HepG2 (cell line): ENCODE results near the gene RTBDN.
"Not testable (repeated sequence)": the region's sequence is repeated elsewhere in the genome, so short reads cannot be mapped to it uniquely, and the experiment has no call there.

ENCODE experiments used
- BRCA1 ChIP-seq: sonication (generic); formaldehyde crosslinking; IDR thresholded peaks from 2 replicates; pipeline ENCODE4 v1.4.0; 2020; ENCODE audit warnings: missing genetic modification reagents
- HDAC1 ChIP-seq: sonication (generic); formaldehyde crosslinking; IDR thresholded peaks from 2 replicates; pipeline ENCODE4 v1.5.1; 2020; ENCODE audit warnings: mild to moderate bottlenecking, missing genetic modification reagents
- MEF2D ChIP-seq: sonication (generic); formaldehyde crosslinking; IDR thresholded peaks from 2 replicates; pipeline ENCODE4 v1.5.1; 2020; ENCODE audit warnings: mild to moderate bottlenecking, missing genetic modification reagents
- MYNN ChIP-seq: sonication (generic); formaldehyde crosslinking; IDR thresholded peaks from 2 replicates; pipeline ENCODE4 v1.4.0; 2020; ENCODE audit warnings: mild to moderate bottlenecking, low read depth, missing genetic modification reagents
- RAD51 ChIP-seq: fragments of 450-650 bp; IDR thresholded peaks from 2 replicates; pipeline ENCODE4 v1.6.1; 2016; ENCODE audit warnings: borderline replicate concordance
- ZNF121 ChIP-seq: sonication (generic); formaldehyde crosslinking; IDR thresholded peaks from 2 replicates; pipeline ENCODE4 v1.5.0; 2020; ENCODE audit warnings: mild to moderate bottlenecking, missing genetic modification reagents
- ZNF329 ChIP-seq: sonication (generic); formaldehyde crosslinking; IDR thresholded peaks from 2 replicates; pipeline ENCODE4 v1.9.0; 2021; ENCODE audit warnings: low read depth, mild to moderate bottlenecking, missing genetic modification reagents
- TF ChIP-seq, protein P1 (sequence below): sonication (generic); formaldehyde crosslinking; IDR thresholded peaks from 2 replicates; pipeline ENCODE4 v1.5.0; 2020; ENCODE audit warnings: mild to moderate bottlenecking, missing genetic modification reagents, moderate library complexity
- TF ChIP-seq, protein P2 (sequence below), 2 experiments: sonication (generic) in 1 of 2; formaldehyde crosslinking in 1 of 2; IDR thresholded peaks; 2 replicates each; pipeline versions ENCODE4 v1.4.0 to v1.6.1; 2016 to 2020; ENCODE audit warnings: borderline replicate concordance in 1 of 2, low read depth in 1 of 2, mild to moderate bottlenecking in 1 of 2, missing genetic modification reagents in 1 of 2
- TF ChIP-seq, protein P3 (sequence below), 2 experiments: IDR thresholded peaks; 2 replicates each; pipeline ENCODE4 v1.6.1; 2011 to 2012; ENCODE audit warnings: low read length in 2 of 2, borderline replicate concordance in 1 of 2, low read depth in 1 of 2, mild to moderate bottlenecking in 1 of 2, moderate library complexity in 1 of 2
- TF ChIP-seq, protein P4 (sequence below): sonication (generic); formaldehyde crosslinking; conservative IDR thresholded peaks from 2 replicates; pipeline ENCODE4 v1.4.0; 2020; ENCODE audit warnings: missing genetic modification reagents
- TF ChIP-seq, protein P5 (sequence below): sonication (generic); formaldehyde crosslinking; IDR thresholded peaks from 2 replicates; pipeline ENCODE4 v1.4.0; 2020; ENCODE audit warnings: mild to moderate bottlenecking, low read depth, missing genetic modification reagents
- TF ChIP-seq, protein P6 (sequence below): sonication (generic); formaldehyde crosslinking; IDR thresholded peaks from 2 replicates; pipeline ENCODE4 v1.5.0; 2020; ENCODE audit warnings: missing genetic modification reagents, mild to moderate bottlenecking, borderline replicate concordance

DNA sequence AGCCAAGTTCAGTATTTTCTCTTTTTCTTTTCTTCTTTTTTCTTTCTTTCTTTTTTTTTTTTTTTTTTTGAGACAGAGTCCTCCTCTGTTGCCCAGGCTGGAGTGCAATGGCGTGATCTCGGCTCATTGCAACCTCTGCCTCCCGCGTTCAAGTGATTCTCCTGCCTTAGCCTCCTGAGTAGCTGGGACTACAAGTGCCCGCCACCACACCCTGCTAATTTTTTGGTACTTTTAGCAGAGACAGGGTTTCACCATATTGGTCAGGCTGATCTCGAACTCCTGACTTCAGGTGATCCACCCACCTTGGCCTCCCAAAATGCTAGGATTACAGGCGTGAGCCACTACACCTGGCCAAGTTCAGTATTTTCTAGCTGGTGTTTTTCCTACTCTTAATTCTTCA lies 36.8 kb downstream of the RTBDN start:
- TF ChIP-seq MYNN; ZNF329 (CRISPR knock-in tag); MEF2D (CRISPR knock-in tag); ZNF121 (CRISPR knock-in tag); HDAC1 (CRISPR knock-in tag); BRCA1 (CRISPR knock-in tag); RAD51: not testable (repeated sequence)
- TF ChIP-seq, protein P1, sequence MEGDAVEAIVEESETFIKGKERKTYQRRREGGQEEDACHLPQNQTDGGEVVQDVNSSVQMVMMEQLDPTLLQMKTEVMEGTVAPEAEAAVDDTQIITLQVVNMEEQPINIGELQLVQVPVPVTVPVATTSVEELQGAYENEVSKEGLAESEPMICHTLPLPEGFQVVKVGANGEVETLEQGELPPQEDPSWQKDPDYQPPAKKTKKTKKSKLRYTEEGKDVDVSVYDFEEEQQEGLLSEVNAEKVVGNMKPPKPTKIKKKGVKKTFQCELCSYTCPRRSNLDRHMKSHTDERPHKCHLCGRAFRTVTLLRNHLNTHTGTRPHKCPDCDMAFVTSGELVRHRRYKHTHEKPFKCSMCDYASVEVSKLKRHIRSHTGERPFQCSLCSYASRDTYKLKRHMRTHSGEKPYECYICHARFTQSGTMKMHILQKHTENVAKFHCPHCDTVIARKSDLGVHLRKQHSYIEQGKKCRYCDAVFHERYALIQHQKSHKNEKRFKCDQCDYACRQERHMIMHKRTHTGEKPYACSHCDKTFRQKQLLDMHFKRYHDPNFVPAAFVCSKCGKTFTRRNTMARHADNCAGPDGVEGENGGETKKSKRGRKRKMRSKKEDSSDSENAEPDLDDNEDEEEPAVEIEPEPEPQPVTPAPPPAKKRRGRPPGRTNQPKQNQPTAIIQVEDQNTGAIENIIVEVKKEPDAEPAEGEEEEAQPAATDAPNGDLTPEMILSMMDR (CRISPR knock-in tag): not testable (repeated sequence)
- TF ChIP-seq, protein P2, sequence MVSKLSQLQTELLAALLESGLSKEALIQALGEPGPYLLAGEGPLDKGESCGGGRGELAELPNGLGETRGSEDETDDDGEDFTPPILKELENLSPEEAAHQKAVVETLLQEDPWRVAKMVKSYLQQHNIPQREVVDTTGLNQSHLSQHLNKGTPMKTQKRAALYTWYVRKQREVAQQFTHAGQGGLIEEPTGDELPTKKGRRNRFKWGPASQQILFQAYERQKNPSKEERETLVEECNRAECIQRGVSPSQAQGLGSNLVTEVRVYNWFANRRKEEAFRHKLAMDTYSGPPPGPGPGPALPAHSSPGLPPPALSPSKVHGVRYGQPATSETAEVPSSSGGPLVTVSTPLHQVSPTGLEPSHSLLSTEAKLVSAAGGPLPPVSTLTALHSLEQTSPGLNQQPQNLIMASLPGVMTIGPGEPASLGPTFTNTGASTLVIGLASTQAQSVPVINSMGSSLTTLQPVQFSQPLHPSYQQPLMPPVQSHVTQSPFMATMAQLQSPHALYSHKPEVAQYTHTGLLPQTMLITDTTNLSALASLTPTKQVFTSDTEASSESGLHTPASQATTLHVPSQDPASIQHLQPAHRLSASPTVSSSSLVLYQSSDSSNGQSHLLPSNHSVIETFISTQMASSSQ (IDR thresholded peaks at IDR 0.05; ENCODE audit: low read depth): not testable (repeated sequence)
- TF ChIP-seq, protein P2 (CRISPR knock-in tag; IDR thresholded peaks at IDR 0.05; ENCODE audit: borderline replicate concordance): not testable (repeated sequence)
- TF ChIP-seq, protein P3, sequence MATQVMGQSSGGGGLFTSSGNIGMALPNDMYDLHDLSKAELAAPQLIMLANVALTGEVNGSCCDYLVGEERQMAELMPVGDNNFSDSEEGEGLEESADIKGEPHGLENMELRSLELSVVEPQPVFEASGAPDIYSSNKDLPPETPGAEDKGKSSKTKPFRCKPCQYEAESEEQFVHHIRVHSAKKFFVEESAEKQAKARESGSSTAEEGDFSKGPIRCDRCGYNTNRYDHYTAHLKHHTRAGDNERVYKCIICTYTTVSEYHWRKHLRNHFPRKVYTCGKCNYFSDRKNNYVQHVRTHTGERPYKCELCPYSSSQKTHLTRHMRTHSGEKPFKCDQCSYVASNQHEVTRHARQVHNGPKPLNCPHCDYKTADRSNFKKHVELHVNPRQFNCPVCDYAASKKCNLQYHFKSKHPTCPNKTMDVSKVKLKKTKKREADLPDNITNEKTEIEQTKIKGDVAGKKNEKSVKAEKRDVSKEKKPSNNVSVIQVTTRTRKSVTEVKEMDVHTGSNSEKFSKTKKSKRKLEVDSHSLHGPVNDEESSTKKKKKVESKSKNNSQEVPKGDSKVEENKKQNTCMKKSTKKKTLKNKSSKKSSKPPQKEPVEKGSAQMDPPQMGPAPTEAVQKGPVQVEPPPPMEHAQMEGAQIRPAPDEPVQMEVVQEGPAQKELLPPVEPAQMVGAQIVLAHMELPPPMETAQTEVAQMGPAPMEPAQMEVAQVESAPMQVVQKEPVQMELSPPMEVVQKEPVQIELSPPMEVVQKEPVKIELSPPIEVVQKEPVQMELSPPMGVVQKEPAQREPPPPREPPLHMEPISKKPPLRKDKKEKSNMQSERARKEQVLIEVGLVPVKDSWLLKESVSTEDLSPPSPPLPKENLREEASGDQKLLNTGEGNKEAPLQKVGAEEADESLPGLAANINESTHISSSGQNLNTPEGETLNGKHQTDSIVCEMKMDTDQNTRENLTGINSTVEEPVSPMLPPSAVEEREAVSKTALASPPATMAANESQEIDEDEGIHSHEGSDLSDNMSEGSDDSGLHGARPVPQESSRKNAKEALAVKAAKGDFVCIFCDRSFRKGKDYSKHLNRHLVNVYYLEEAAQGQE (IDR thresholded peaks at IDR 0.05; ENCODE audit: borderline replicate concordance in 1 of 2, low read depth in 1 of 2, low read length in 2 of 2): not testable (repeated sequence)
- TF ChIP-seq, protein P4, sequence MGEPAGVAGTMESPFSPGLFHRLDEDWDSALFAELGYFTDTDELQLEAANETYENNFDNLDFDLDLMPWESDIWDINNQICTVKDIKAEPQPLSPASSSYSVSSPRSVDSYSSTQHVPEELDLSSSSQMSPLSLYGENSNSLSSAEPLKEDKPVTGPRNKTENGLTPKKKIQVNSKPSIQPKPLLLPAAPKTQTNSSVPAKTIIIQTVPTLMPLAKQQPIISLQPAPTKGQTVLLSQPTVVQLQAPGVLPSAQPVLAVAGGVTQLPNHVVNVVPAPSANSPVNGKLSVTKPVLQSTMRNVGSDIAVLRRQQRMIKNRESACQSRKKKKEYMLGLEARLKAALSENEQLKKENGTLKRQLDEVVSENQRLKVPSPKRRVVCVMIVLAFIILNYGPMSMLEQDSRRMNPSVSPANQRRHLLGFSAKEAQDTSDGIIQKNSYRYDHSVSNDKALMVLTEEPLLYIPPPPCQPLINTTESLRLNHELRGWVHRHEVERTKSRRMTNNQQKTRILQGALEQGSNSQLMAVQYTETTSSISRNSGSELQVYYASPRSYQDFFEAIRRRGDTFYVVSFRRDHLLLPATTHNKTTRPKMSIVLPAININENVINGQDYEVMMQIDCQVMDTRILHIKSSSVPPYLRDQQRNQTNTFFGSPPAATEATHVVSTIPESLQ (CRISPR knock-in tag): not testable (repeated sequence)
- TF ChIP-seq, protein P5, sequence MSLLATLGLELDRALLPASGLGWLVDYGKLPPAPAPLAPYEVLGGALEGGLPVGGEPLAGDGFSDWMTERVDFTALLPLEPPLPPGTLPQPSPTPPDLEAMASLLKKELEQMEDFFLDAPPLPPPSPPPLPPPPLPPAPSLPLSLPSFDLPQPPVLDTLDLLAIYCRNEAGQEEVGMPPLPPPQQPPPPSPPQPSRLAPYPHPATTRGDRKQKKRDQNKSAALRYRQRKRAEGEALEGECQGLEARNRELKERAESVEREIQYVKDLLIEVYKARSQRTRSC (CRISPR knock-in tag): not testable (repeated sequence)
- TF ChIP-seq, protein P6, sequence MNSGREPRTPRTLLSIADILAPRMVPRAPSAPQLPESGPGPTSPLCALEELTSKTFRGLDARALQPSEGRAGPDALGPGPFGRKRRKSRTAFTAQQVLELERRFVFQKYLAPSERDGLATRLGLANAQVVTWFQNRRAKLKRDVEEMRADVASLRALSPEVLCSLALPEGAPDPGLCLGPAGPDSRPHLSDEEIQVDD (CRISPR knock-in tag): not testable (repeated sequence)
